Uterus (tissue), 2 donors: ENCODE measurements around the gene EPHA10.

Source experiments
- POLR2A ChIP-seq, 2 donors: fragments of 450-650 bp; IDR thresholded peaks; one replicate each; pipeline ENCODE4 v1.6.1; 2016; ENCODE audit warnings: antibody characterized with exemption in 2 of 2, mild to moderate bottlenecking in 1 of 2, moderate library complexity in 1 of 2
- TF ChIP-seq, protein P1 (sequence below), 4 experiments: fragments of 200-600 bp in 2 of 4; fragments of 450-650 bp in 2 of 4; sonication (generic) in 2 of 4; IDR thresholded peaks; one replicate each; pipeline ENCODE4 v1.5.1; 2016 to 2019; ENCODE audit warnings: antibody characterized with exemption in 4 of 4, mild to moderate bottlenecking in 2 of 4, moderate library complexity in 1 of 4

DNA sequence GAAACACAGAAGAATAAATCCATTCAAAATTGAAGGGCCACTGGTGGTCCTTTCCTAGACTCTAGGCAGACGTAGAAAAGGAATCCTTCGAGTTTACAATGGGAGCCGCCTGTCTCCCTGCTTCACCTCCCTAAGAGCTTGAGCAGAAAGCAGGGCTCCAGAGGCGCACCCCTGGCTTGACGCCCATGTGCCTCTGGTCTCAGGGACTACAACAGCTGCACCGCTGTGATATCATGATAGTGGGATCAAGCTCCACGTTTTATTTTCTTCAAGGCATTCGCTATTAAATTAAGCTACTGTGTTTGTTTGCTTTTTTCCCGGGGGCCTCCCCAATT is 42.3 kb upstream of the EPHA10 start:
- TF ChIP-seq POLR2A (IDR thresholded peaks at IDR 0.05): no peak
- TF ChIP-seq, protein P1, sequence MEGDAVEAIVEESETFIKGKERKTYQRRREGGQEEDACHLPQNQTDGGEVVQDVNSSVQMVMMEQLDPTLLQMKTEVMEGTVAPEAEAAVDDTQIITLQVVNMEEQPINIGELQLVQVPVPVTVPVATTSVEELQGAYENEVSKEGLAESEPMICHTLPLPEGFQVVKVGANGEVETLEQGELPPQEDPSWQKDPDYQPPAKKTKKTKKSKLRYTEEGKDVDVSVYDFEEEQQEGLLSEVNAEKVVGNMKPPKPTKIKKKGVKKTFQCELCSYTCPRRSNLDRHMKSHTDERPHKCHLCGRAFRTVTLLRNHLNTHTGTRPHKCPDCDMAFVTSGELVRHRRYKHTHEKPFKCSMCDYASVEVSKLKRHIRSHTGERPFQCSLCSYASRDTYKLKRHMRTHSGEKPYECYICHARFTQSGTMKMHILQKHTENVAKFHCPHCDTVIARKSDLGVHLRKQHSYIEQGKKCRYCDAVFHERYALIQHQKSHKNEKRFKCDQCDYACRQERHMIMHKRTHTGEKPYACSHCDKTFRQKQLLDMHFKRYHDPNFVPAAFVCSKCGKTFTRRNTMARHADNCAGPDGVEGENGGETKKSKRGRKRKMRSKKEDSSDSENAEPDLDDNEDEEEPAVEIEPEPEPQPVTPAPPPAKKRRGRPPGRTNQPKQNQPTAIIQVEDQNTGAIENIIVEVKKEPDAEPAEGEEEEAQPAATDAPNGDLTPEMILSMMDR (IDR thresholded peaks at IDR 0.05): no peak
